Hepatocyte (in vitro differentiated cells): ENCODE measurements around the gene CLECL1.

ENCODE experiments used
- EZH2 ChIP-seq: fragments of 200-600 bp; sonication (generic); IDR thresholded peaks from 2 replicates; pipeline ENCODE4 v1.6.1; 2016; ENCODE audit warnings: antibody characterized with exemption, mild to moderate bottlenecking, borderline replicate concordance
- EZH2phosphoT487 ChIP-seq: fragments of 200-600 bp; sonication (generic); IDR thresholded peaks from one replicate; pipeline ENCODE4 v1.6.1; 2018; ENCODE audit warnings: antibody characterized with exemption, mild to moderate bottlenecking, low read depth, moderate library complexity; ENCODE audit not compliant: unreplicated experiment, severe bottlenecking
- TF ChIP-seq, protein P1 (sequence below): fragments of 200-600 bp; sonication (generic); IDR thresholded peaks from 2 replicates; pipeline ENCODE4 v1.5.1; 2016; ENCODE audit warnings: antibody characterized with exemption, mild to moderate bottlenecking; ENCODE audit not compliant: poor library complexity

DNA sequence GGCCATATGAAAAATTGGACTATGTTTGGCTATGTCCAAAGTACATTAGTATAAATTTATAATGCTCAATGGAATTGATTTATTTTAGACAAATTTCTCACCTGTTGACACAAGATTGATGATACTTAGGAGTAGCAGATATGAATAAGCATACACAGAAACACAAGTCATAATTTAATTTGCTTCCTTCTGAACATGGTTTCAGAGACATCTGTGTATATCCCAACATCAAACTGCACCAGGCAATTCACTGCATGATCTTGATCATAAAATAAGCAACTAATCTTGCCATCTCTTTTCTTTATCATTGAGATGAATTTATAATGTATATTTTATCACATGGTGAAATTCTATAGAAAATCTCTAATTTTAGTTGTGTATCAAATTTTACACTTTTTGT, 3.8 kb downstream of the CLECL1 start:
- TF ChIP-seq, protein P1, sequence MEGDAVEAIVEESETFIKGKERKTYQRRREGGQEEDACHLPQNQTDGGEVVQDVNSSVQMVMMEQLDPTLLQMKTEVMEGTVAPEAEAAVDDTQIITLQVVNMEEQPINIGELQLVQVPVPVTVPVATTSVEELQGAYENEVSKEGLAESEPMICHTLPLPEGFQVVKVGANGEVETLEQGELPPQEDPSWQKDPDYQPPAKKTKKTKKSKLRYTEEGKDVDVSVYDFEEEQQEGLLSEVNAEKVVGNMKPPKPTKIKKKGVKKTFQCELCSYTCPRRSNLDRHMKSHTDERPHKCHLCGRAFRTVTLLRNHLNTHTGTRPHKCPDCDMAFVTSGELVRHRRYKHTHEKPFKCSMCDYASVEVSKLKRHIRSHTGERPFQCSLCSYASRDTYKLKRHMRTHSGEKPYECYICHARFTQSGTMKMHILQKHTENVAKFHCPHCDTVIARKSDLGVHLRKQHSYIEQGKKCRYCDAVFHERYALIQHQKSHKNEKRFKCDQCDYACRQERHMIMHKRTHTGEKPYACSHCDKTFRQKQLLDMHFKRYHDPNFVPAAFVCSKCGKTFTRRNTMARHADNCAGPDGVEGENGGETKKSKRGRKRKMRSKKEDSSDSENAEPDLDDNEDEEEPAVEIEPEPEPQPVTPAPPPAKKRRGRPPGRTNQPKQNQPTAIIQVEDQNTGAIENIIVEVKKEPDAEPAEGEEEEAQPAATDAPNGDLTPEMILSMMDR, result no peak
- TF ChIP-seq EZH2 (no peak), EZH2phosphoT487 (no peak)
